Small intestine (tissue), 7 donors: ENCODE results near the gene FGFRL1. TPM values are rescaled to one million over a fixed set of nuclear protein-coding genes. Genes with fewer than 3 reads are reported as not detected.
A peak's percentile ranks its signal among the peaks of the same experiment; 100 is the strongest.

Experiments used
- DNase-seq, 2 donors: peaks; one replicate each; pipeline versions ENCODE4 v3.0.0 to v3.0.0-alpha.2; 2013
- FAIRE-seq: peaks from 2 replicates; lab custom pipeline; 2012; peaks lifted over from hg19 to GRCh38; lab: Jason Lieb, UNC
- H3K27ac ChIP-seq, 3 donors: one replicate each; pipeline ENCODE4 v1.5.1; 2013; ENCODE audit warnings: low read length in 2 of 3, mild to moderate bottlenecking in 2 of 3, control low read depth in 1 of 3, inconsistent platforms in 1 of 3, low read depth in 1 of 3, moderate library complexity in 1 of 3
- H3K27me3 ChIP-seq, 3 donors: one replicate each; pipeline ENCODE4 v1.6.1; 2013; ENCODE audit warnings: low read length in 3 of 3, inconsistent platforms in 1 of 3; ENCODE audit not compliant: control insufficient read depth in 3 of 3, insufficient read depth in 3 of 3
- H3K36me3 ChIP-seq, 3 donors: one replicate each; pipeline ENCODE4 v1.6.1; 2013; ENCODE audit warnings: low read length in 3 of 3, inconsistent platforms in 1 of 3, low read depth in 1 of 3, mild to moderate bottlenecking in 1 of 3, moderate library complexity in 1 of 3; ENCODE audit not compliant: control insufficient read depth in 3 of 3, insufficient read depth in 2 of 3
- H3K4me1 ChIP-seq, 3 donors: one replicate each; pipeline ENCODE4 v1.6.1; 2013; ENCODE audit warnings: low read length in 2 of 3, inconsistent platforms in 1 of 3, low read depth in 1 of 3, mild to moderate bottlenecking in 1 of 3, moderate library complexity in 1 of 3; ENCODE audit not compliant: control insufficient read depth in 3 of 3, insufficient read depth in 2 of 3
- H3K4me3 ChIP-seq, 3 donors: one replicate each; pipeline ENCODE4 v1.5.1; 2013; ENCODE audit warnings: low read length in 3 of 3, control low read depth in 1 of 3, inconsistent platforms in 1 of 3, low read depth in 1 of 3, mild to moderate bottlenecking in 1 of 3, moderate library complexity in 1 of 3
- H3K9me3 ChIP-seq, 2 donors: one replicate each; pipeline ENCODE4 v1.6.1; 2013; ENCODE audit warnings: low read depth in 1 of 2, low read length in 1 of 2; ENCODE audit not compliant: control insufficient read depth in 2 of 2, insufficient read depth in 1 of 2
- WGBS, 3 donors: extraction: QIAGEN DNeasy Blood & Tissue Kit; methylation state at CpG; one replicate each; pipeline ENCODE4 v1.1.7; 2013; 5-methylcytosine and 5-hydroxymethylcytosine counted together
- polyA plus RNA-seq, 4 donors: library from polyadenylated mRNA; stranded (reverse) in 3 of 4; unstranded in 1 of 4; fragments of 200-250 nt in 3 of 4; fragments of 120-200 nt in 1 of 4; gene quantifications; one replicate each; pipeline versions ENCODE4 v1.2.1 to v1.2.3, GENCODE V29; 2013
- donor health status: healthy with polysubstance abuse.
- donor health status: control.
- donor health status: control.
- donor health status: Bipolar disorder and iron deficiency.
- donor health status: healthy.

Gene FGFRL1
- polyA plus RNA-seq, 4 donors: 1.8 to 10.9 (median 7.3) TPM

DNA sequence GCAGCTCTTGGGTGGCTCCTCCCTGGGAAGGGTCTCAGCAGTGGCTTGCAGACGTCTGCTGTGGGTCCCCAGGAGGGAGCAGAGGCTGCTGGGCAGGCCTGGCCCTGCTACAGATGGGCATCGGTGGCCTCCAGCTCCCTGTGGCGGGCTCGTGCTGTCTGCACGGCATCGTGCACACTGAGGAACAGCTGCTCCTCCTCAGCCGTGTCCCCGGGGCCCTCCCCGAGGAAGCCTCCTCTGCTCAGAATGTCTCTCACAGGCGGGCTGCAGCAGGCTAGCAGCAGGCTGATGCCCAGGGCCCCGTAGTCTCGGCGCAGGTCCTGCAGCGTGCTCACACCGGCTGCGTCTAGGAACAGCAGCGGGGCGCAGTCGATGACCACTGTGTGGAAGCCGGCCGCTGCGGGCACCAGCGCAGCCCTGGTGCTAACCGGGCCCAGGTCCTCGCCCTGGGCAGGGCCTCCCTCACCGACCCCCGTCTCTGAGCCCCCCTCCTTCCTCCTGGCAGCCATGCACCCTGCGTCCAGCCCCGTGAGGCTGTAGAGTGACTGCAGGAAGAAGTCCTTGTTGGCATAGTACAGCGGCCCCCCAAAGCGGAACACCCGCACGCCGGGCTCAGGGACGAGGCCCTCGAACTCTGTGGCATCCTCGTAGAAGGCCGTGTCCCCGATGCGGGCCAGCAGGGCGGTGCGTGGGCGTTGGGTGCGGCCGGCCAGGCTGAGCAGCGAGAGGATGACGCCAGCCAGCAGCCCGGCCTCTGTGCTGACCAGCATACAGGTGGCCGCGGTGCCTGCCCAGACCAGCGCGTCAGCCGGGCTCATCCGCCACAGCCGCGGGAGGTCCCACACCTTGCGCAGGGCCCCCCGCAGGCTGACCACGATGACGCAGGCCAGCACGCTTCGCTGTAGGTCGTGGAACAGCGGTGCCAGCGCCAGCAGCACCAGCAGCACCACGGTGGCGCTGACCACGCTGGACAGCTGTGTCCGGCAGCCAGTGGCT is 22.4 kb upstream of the FGFRL1 start:
- Histone ChIP-seq H3K27ac (no peak overlapping the region), H3K27me3 (no peaks in the 10 kb centered on the region), H3K4me1 (peaks cover 0 to 41% (median 7%) of the 10 kb centered on the region in 3 donors), H3K9me3 (no peaks in the 10 kb centered on the region), H3K36me3 (peaks cover 3 to 41% (median 3%) of the 10 kb centered on the region in 3 donors), H3K4me3 (no peak overlapping the region)
- DNase-seq: no peak
- no peak for FAIRE-seq
- 91 to 95% (median 93%) methylated on average over 62 to 69 of the region's 69 CpGs for WGBS, 3 donors

DNA sequence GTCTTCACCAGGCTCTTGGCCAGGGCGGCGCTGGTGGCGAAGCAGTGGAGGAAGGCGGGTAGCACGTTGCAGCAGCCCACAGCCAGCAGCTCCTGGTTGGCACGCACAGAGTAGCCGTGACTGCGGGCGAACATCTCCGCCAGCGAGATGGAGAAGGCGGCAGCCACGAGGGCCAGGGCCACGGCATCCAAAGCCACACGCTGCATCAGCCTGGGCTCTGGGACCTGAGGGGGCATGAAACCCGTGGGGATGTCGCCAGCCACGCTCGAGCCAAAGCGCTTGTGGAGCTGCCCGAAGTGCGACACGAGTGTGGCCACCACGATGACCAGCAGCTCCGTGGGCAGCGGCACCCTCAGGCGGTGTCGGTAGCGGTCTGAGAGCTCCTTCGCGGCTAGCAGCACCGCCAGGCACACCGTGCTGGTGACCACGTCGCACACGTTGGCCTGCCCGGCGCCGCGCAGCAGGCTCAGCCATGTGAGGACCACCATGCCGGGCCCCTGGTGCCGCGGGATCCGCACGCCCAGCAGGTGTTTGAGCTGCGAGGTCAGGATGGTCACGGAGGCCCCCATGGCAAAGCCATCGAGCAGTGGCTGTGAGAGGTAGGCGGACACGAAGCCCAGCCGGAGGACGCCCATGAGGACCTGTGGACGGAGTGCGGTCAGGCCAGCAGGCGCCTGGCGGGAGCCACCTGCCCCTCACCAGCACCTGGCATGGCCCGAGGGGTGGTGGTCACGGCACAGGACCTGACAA is 21.5 kb upstream of the FGFRL1 start:
- FAIRE-seq: no peak
- H3K27ac ChIP-seq: no peak overlapping the region
- no peaks in the 10 kb centered on the region for H3K9me3 ChIP-seq
- peaks cover 3 to 41% (median 3%) of the 10 kb centered on the region in 3 donors for H3K36me3 ChIP-seq
- H3K4me3 ChIP-seq: no peak overlapping the region
- no peak for DNase-seq
- 96 to 97% (median 96%) methylated on average over 58 of the region's 58 CpGs for WGBS, 3 donors
- no peaks in the 10 kb centered on the region for H3K27me3 ChIP-seq
- peaks cover 0 to 37% (median 5%) of the 10 kb centered on the region in 3 donors for H3K4me1 ChIP-seq

DNA sequence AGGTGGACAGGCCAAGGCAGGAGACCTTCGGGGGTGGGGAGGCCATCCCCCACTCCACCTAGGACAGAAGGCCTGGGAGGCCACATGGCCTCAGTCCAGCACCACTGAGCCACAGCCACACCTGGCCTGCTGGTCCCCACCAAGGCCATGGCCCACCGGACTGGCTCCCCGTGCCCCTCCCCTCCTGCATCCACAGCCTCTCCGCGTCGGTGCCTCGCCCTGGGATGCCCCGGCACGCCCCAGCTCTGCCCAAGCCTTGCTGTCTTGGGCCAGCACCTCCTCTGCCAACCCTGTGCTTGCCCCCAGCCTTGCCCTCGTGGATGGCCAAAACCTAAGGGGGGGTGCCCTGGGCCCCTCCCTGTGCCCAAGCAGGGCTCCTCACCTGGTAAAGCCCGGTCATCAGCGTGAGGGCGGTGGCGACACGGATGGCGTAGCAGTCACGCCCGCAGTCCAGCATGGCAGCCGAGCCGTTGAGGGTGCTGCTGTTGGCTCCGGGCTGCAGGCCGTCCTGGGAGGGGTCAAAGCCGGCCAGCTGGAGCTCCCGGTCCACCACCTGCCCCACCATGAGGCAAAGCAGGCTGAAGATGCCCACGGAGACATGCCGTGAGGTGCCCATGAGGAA is 20.6 kb upstream of the FGFRL1 start:
- Histone ChIP-seq H3K4me3 (no peak overlapping the region), H3K9me3 (no peaks in the 10 kb centered on the region), H3K27me3 (no peaks in the 10 kb centered on the region), H3K27ac (no peak overlapping the region), H3K4me1 (peaks cover 0 to 37% (median 4%) of the 10 kb centered on the region in 3 donors), H3K36me3 (peaks cover 3 to 41% (median 3%) of the 10 kb centered on the region in 3 donors)
- 86 to 95% (median 92%) methylated on average over 23 to 26 of the region's 26 CpGs for WGBS, 3 donors
- no peak for FAIRE-seq
- DNase-seq: no peak

DNA sequence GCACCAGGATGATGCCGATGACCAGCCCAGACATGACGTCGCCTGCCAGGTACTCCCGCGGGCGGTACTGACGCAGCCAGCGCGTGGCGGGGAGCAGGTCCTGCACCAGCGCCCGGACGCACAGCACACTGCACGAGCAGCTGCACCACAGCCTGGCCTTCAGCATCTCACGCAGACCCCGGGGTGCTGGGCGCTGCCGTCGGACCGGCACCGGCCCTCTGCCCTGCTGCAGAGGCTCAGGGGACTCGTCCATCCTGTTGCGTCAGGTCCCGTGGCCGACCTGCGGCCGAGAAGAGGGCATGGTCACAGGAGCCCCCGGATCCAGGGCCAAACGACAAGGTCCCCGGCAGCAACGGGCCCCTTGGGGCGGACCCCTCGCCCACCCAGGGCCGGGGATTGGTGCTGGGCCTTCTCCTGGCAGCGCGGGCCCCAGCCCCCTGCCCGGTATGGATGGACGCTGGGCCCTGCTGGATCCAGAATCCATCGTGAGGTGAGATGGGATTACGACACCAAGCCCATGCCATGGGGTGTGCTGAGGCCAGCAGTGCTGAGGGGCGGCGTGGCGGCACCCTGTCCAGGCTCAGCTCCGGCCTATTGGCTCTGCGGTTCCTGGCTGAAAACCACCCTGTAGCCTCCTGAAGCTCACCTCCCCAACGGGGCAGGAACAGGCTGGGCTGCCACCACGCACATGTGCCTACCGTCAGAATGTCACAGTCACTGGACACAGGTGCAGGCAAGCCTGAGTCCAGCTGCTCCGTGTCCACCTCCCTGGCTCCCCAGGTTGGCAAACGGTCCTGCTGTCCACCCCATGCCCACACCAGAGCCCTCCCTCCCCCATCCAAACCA is 19.8 kb upstream of the FGFRL1 start:
- H3K4me3 ChIP-seq: peak overlapping the region in 2 of 3 donors; percentile 22 to 34
- FAIRE-seq (no peak), DNase-seq (no peak)
- WGBS, 3 donors: 87 to 92% (median 92%) methylated on average over 45 to 50 of the region's 50 CpGs
- H3K4me1 ChIP-seq: peaks cover 0 to 41% (median 4%) of the 10 kb centered on the region in 3 donors
- H3K9me3 ChIP-seq: no peaks in the 10 kb centered on the region
- peaks cover 0 to 4% (median 0%) of the 10 kb centered on the region in 3 donors for H3K27me3 ChIP-seq
- H3K27ac ChIP-seq: peak overlapping the region; percentile 89 to 92 (median 91)
- peaks cover 3 to 41% (median 3%) of the 10 kb centered on the region in 3 donors for H3K36me3 ChIP-seq

DNA sequence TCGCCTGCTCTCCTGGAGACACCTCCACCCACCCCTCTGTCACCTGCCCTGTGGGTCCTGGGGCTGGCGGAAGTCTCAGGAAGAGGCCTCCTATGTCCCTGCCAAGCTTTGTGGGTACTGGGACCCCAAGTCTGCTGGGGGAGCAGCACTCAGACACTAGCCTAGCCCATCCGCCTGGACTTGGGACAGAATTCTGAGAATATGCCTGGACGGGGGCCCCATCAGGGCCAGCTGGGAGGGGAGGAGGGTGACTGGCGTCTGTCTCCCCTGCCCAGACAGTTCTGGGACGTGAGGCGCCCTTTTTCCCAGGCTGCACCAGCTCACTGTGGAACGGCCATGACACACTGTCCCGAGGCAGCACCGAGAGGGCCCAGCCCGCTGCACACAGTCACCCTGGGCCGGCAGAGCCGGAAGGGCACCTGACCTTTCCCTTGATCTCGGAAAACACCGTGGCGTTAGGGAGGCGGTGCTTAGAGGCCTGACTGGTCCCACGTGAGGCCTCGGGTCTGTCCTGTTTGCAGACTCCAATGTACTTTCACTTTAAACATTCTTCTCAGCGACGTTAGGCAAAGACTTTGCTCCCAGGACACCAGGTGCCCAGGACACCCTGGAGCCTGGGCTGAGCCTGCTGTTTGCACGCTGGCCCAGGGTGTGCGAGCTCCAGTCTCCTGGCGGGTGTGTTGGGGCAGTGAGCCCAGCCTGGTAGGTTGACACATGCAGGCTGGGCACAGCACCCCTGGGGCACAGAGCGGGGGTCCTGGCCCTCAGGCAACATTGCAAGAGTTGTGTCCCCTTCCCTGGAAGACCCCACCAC is 18.9 kb upstream of the FGFRL1 start:
- peaks cover 0 to 41% (median 3%) of the 10 kb centered on the region in 3 donors for H3K4me1 ChIP-seq
- peak overlapping the region in 2 of 3 donors; percentile 39 to 41 for H3K4me3 ChIP-seq

DNA sequence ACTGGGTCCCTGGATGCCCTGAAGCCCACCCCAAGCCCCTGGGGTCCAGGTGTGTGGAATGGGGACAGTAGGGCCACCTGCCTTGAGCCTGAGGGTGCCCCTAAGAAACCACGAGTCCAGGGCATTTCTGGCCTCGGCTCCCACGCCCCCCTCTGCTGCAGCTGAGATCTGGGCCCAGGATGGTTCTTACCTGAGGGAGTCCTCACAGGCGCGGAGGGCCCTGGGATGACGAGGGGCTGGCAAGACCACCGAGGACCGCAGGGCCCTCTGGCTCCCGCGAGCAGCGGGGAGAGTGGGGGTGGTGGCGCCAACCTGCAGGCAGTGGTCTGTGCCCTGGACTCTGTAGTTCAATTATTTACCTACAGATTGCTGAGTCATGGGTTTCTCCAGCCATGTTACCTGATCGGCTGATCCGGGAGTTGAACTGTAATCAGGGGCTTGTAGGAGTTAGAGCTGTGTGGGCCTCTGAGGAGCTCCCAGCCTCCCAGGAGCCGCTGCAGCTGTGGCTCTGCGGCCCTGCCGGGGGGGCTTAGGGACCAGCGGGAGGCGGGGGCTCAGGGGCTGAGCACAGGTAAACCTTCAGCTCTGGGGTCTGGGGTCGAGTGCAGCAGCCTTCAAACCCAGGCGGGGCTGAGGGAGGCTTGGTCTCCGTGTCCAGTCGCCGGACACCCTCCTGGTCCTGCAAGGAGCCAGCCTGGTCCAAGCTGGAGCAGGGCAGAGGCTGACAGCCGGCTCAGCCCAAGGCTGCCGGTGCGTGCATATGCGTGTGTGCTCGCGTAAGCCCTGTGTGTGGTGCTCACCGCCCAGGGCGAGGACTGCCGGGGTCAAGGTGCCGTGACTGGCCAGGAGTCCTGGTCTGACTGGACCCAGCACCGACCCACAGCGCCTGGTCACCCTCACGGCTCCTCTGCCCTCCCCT is 18.1 kb upstream of the FGFRL1 start, which contains the start of gene SLC26A1:
SLC26A1 (minus strand) TSS at position 294 of the 919 bp plus-strand sequence. CDS start 1,701 bp downstream, outside the sequence.
- Histone ChIP-seq H3K4me3 (peak within 1 kb of the TSS in 2 of 3 donors; percentile 39 to 41), H3K4me1 (peaks cover 0 to 46% (median 2%) of the 10 kb centered on the region in 3 donors), H3K9me3 (no peaks in the 10 kb centered on the region), H3K36me3 (peaks cover 3 to 36% (median 3%) of the 10 kb centered on the region in 3 donors), H3K27ac (peak within 1 kb of the TSS; percentile 91 to 92 (median 91)), H3K27me3 (peaks cover 0 to 13% (median 6%) of the 10 kb centered on the region in 3 donors)
- FAIRE-seq (no peak), DNase-seq (peak; percentile 90 to 92)
- WGBS, 3 donors: 27 to 66% (median 42%) methylated on average over 32 to 37 of the region's 37 CpGs

More for the DNA sequence above, 18.9 kb upstream of the FGFRL1 start:
- FAIRE-seq (no peak), DNase-seq (peak; percentile 94 to 98)
- H3K27me3 ChIP-seq: peaks cover 0 to 5% (median 0%) of the 10 kb centered on the region in 3 donors
- no peaks in the 10 kb centered on the region for H3K9me3 ChIP-seq
- WGBS, 3 donors: 13 to 49% (median 36%) methylated on average over 25 of the region's 25 CpGs
- H3K36me3 ChIP-seq: peaks cover 3 to 41% (median 3%) of the 10 kb centered on the region in 3 donors
- H3K27ac ChIP-seq: peak overlapping the region; percentile 91 to 92 (median 91)
